C4-2B (cell line): ENCODE measurements around the gene NR3C1.
"Not testable (repeated sequence)": the region's sequence is repeated elsewhere in the genome, so short reads cannot be mapped to it uniquely, and the experiment has no call there.

ENCODE experiments used
- H3K27ac ChIP-seq: fragments of 450-650 bp; 2 replicates; pipeline ENCODE4 v1.5.1; 2017
- ZFX ChIP-seq: fragments of 450-650 bp; IDR thresholded peaks from 2 replicates; pipeline ENCODE4 v1.6.1; 2017
- TF ChIP-seq, protein P1 (sequence below): fragments of 450-650 bp; conservative IDR thresholded peaks from 2 replicates; pipeline ENCODE4 v1.5.1; 2017; ENCODE audit warnings: mild to moderate bottlenecking

Gene NR3C1

DNA sequence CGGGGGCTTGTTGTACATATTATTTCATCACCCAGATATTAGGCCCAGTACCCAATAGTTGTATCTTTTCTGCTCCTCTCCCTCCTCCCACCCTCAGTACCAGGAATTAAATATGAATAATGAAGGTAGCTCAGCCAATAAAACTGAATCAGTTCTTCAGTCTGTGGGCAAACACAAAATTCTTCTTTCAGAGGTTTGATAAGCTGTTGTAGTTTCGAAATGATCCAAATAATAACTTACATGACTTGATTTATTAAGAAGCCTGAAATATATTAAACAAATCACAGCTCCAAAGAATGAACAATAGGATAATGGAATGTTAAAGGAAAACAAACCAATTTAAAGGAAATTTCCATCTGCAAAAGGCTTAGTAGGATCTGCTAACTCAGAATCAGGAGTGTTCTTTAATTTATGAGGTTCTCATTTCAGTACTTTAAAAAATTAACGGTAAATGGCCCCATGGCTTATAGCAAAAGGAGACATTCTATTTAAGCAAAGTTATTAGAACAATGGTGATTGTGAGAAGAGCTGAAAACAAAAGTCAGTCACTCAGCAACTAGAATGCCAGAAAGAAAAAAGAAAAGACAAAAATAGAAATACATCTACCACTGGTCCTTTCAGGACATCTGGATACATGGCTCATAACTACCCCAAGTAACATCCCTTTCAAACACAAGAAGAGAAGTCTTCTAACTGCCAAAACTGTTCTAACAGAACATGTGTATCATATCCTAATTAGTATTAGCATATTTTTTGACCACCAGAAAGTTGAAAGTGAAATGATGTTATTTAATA, 62.4 kb downstream of the NR3C1 start:
- no peak for TF ChIP-seq ZFX
- TF ChIP-seq, protein P1, sequence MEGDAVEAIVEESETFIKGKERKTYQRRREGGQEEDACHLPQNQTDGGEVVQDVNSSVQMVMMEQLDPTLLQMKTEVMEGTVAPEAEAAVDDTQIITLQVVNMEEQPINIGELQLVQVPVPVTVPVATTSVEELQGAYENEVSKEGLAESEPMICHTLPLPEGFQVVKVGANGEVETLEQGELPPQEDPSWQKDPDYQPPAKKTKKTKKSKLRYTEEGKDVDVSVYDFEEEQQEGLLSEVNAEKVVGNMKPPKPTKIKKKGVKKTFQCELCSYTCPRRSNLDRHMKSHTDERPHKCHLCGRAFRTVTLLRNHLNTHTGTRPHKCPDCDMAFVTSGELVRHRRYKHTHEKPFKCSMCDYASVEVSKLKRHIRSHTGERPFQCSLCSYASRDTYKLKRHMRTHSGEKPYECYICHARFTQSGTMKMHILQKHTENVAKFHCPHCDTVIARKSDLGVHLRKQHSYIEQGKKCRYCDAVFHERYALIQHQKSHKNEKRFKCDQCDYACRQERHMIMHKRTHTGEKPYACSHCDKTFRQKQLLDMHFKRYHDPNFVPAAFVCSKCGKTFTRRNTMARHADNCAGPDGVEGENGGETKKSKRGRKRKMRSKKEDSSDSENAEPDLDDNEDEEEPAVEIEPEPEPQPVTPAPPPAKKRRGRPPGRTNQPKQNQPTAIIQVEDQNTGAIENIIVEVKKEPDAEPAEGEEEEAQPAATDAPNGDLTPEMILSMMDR, result no peak
- H3K27ac ChIP-seq, result no peak overlapping the region

DNA sequence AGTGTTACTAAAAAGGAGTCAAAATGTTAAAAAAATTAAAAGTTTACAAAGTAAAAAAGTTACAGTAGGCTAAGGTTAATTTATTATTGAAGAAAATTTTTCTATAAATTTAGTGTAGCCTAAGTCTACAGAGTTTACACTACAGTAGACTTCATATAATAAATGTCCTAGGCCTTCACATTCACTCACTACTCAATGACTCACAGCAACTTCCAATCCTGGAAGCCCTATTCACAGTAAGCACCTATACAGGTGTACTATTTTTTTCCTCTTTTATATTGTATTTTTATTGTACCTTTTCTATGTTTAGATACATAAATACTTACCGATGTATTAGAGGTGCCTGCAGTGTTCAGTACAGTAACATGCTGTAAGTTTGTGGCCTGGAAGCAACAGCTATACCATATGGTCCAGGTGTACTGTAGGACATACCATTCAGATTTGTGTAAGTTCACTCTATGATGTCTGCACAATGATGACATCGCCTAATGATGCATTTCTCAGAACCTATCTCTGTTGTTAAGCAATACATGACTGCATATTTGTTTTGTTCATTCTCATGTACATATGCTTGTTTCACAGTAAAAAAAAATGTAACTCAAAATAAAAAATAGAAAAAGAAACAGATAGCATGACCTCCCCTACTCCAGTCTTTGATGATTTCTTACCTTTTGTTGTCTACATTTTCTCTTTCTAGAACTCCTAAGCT, 64.7 kb downstream of the NR3C1 start:
- TF ChIP-seq ZFX, result no peak
- TF ChIP-seq, protein P1, result no peak
- H3K27ac ChIP-seq, result no peak overlapping the region

DNA sequence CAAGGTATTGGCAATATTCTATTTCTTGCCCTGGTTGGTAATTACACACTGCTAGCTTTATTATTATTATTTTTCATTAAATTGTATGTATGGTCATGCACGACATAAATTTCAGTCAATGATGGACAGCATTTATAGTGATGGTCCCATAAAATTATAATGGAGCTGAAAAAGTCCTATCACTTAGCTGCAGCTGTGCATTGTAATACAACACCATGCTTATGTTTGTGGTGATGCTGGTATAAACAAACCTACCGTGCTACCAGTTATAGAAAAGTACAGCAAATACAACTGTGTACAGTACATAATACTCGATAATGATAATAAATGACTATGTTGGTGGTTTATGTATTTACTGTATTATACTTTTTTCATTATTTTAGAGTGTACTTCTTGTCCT, 65.5 kb downstream of the NR3C1 start:
- TF ChIP-seq, protein P1, result no peak
- no peak for TF ChIP-seq ZFX
- no peak overlapping the region for H3K27ac ChIP-seq

DNA sequence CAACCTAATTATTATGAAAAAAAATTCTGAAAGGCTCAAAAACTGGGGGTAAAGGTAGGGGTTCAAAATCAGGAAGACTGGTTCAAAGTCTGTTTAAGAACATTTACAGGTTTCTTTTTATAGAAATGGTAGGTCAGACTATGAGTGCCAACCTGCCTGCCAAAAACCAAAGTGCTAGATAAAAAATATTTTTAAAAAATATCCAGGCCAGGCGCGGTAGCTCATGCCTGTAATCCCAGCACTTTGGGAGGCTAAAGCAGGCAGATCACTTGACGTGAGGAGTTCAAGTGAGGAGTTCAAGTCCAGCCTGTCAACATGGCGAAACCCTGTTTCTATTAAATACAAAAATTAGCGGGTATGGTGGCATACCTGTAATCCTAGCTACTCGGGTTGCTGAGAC, 67.0 kb downstream of the NR3C1 start:
- TF ChIP-seq ZFX, result no peak
- TF ChIP-seq, protein P1, result no peak
- no peak overlapping the region for H3K27ac ChIP-seq

DNA sequence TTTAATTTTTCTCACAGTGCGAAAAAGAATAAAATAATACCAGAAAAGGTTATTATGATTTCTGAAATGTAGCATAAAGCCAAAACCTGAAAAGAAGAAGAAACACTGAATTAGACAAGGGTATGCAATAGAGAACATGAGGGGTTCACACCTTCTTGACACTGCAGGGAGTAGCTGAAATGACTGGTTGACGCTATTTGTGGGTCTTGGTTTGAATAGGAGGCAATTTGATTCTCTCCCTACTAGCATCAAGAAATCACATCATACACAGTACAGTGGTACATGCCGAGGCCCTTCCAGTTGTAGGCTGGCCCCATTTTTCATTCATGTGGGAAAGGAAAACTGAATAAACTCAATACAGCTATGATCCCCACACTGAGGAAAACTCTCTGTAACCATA, 68.6 kb downstream of the NR3C1 start:
- H3K27ac ChIP-seq, result no peak overlapping the region
- TF ChIP-seq, protein P1, result no peak
- TF ChIP-seq ZFX, result no peak

DNA sequence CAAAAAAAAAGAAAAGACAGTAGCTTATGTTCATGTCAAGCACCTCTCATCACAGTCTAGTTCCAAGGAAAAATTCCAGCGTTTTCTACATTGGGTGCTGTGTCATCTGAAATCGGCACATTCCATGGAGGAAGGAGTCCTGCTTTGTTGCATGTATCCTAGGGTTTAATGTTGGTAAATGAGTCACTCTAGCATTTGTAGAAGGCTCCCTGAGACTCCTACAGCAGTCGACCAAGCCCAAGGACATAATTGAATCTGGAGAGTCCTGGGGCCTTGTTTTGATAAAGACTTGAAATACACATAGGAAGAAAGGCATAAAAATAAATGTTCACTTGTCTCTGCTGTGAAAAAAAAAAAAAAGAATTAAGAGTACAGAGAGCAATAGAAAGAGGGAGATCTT, 69.1 kb downstream of the NR3C1 start:
- H3K27ac ChIP-seq, result not testable (repeated sequence)

DNA sequence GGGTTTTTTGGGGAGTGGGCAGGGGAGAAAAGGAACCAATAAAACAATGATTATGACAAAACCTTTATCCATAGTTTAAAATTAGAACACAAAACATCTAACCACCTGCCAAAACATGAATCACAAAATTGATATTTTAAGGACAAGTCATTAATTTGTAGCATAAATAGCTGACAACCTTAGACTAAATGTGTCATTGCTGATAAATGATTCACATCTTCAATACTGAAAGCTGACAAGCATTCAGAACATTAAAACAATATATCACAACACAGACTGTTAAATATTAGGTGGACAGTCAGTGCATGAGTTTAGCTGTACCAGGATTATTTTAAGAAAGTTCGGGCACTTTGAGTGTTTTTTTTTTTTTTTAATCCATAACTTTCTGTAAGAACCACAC, 71.5 kb downstream of the NR3C1 start:
- no peak for TF ChIP-seq ZFX
- TF ChIP-seq, protein P1, result no peak
- no peak overlapping the region for H3K27ac ChIP-seq
